Sigmoid colon (tissue), 3 donors: Measurements from ENCODE around the gene DCHS1.

ENCODE experiments used
- POLR2A ChIP-seq, 2 donors: fragments of 450-650 bp; IDR thresholded peaks; one replicate each; pipeline ENCODE4 v1.6.1; 2016; ENCODE audit warnings: antibody characterized with exemption in 2 of 2, mild to moderate bottlenecking in 2 of 2, moderate library complexity in 2 of 2
- TF ChIP-seq, protein P1 (sequence below), 4 experiments: fragments of 450-650 bp in 3 of 4; fragments of 200-600 bp in 1 of 4; IDR thresholded peaks; one replicate each; pipeline ENCODE4 v1.5.1; 2016 to 2019; ENCODE audit warnings: antibody characterized with exemption in 4 of 4, mild to moderate bottlenecking in 3 of 4, moderate library complexity in 2 of 4

DNA sequence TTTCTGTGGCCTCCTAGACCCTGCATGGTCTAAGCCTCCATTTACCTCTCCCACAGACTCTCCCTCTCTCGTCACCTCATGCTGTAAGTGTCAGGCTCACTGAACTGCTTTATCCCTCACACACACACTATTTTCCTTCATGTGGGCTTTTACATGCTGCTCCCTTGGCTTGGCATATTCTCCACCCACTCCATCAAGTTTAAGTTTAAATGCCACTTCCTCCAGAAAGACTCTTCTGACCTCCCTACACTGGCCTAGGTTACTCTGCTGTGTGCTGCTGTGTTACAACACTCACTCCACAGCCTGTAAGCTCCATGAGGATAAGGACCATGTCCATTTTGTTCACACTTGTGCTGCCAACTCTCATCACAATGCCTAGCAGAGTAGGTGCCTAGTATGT lies 2.5 kb downstream of the DCHS1 start:
- TF ChIP-seq, protein P1, sequence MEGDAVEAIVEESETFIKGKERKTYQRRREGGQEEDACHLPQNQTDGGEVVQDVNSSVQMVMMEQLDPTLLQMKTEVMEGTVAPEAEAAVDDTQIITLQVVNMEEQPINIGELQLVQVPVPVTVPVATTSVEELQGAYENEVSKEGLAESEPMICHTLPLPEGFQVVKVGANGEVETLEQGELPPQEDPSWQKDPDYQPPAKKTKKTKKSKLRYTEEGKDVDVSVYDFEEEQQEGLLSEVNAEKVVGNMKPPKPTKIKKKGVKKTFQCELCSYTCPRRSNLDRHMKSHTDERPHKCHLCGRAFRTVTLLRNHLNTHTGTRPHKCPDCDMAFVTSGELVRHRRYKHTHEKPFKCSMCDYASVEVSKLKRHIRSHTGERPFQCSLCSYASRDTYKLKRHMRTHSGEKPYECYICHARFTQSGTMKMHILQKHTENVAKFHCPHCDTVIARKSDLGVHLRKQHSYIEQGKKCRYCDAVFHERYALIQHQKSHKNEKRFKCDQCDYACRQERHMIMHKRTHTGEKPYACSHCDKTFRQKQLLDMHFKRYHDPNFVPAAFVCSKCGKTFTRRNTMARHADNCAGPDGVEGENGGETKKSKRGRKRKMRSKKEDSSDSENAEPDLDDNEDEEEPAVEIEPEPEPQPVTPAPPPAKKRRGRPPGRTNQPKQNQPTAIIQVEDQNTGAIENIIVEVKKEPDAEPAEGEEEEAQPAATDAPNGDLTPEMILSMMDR (IDR thresholded peaks at IDR 0.05): no peak
- no peak for TF ChIP-seq POLR2A (IDR thresholded peaks at IDR 0.05)
